GM21447 (cell line): ENCODE measurements around the gene LCP2.

Experiments used
- ATAC-seq: cut with Tn5 transposase; IDR thresholded peaks from one replicate; pipeline ENCODE4 v1.9.1; 2021; ENCODE audit not compliant: unreplicated experiment

Gene LCP2

GRCh38 chr5:170220191-170220590 lies 77.4 kb downstream of the LCP2 start:
- no peak for ATAC-seq

- ATAC-seq = no peak
These were observed 78.0 kb downstream of the LCP2 start for GRCh38 chr5:170219615-170220014.

- ATAC-seq = no peak
These were observed 78.9 kb downstream of the LCP2 start for GRCh38 chr5:170218726-170219125.

GRCh38 chr5:170217831-170218230 lies 79.7 kb downstream of the LCP2 start:
- no peak for ATAC-seq

- no peak for ATAC-seq
These were observed 81.2 kb downstream of the LCP2 start for GRCh38 chr5:170216257-170216864.

GRCh38 chr5:170211575-170212334 lies 85.8 kb downstream of the LCP2 start:
- ATAC-seq = no peak

- ATAC-seq = no peak
These were observed 90.6 kb downstream of the LCP2 start for GRCh38 chr5:170206958-170207357.

GRCh38 chr5:170206216-170206615 lies 91.4 kb downstream of the LCP2 start:
- no peak for ATAC-seq

- ATAC-seq = no peak
These were observed 93.4 kb downstream of the LCP2 start for GRCh38 chr5:170204202-170204601.

- ATAC-seq = no peak
These were observed 95.5 kb downstream of the LCP2 start for GRCh38 chr5:170202117-170202516.

- no peak for ATAC-seq
These were observed 96.3 kb downstream of the LCP2 start for GRCh38 chr5:170201311-170201710.

- no peak for ATAC-seq
These were observed 96.7 kb downstream of the LCP2 start for GRCh38 chr5:170200876-170201275.
